SH-SY5Y (cell line): ENCODE measurements around the gene ALDH18A1.

Experiments used
- GATA2 ChIP-seq: IDR thresholded peaks from 2 replicates; pipeline ENCODE4 v1.6.1; 2011; ENCODE audit warnings: mild to moderate bottlenecking, low read depth, low read length
- GATA3 ChIP-seq: IDR thresholded peaks from 2 replicates; pipeline ENCODE4 v1.6.1; 2011; ENCODE audit warnings: low read depth, mild to moderate bottlenecking, low read length, moderate library complexity

DNA sequence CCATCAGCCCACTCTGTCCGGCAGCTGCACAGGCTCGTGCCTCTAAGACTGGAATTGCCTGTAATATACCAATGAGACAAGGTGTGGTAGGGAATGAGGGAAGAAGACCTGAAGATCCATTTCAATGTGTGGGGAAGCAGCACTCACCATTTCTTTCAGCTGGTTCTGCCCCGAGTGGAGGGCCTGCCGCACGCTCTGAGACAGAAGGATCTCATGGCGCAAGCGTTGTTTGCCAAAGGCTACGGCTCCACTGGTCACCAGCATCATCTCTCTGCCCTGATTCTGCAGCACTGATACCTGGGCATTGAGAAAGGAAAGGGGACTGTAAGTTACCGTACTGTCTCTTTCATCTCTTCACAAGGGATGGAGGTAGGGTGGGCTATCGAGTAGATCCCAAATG lies 19.4 kb downstream of the ALDH18A1 start:
- no peak for TF ChIP-seq GATA3
- no peak for TF ChIP-seq GATA2
